Measurements from ENCODE around the gene LEF1. TPM values are rescaled to one million over a fixed set of nuclear protein-coding genes. Genes with fewer than 3 reads are reported as not detected.

Gene LEF1
- total and polyA plus RNA-seq, 2 of the 8 experiments (the other 6 are each of a cell fraction or from before 2014, with no cell fraction given), result 2.6 to 5.2 TPM

DNA sequence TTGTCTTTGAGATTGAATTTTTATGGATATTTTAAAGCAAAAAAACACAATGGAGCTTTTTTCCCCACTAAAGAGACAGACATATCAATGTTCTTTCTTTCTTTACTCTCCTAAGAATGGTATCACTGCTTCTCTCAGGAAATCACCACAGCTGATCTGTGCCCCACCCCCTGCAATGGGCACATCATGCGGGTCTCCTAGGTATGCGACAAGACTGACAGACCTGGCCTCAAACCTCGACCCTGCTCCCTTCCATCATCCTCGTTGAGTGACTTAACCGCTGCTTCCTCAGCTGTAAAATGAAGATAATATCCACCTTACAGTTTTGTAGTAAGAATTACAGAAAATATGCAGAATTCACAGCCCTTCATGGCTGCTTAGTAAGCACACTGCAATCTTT, 58.3 kb downstream of the LEF1 start:
- H2AFZ ChIP-seq (ENCODE audit: low read length), result no peak overlapping the region
- H4K8ac ChIP-seq (ENCODE audit: extremely low read depth, insufficient read depth, low read length), result no peak overlapping the region
- H3K9ac ChIP-seq (replicated peaks in 1 of 4; ENCODE audit: extremely low read depth in 1 of 4, low read depth in 3 of 4, low read length in 3 of 4), result no peak overlapping the region
- FAIRE-seq (no peak), DNase-seq (ENCODE audit: low read depth in 1 of 2, low spot score in 2 of 2) (no peak)
- H3K36me3 ChIP-seq (ENCODE audit: control insufficient read depth in 2 of 4, insufficient read depth in 4 of 4, low read length in 3 of 4), result no peaks in the 10 kb centered on the region
- H3K4me1 ChIP-seq (replicated peaks in 1 of 4; ENCODE audit: control insufficient read depth in 3 of 4, insufficient read depth in 4 of 4, low read length in 3 of 4), result peaks cover 0 to 12% (median 8%) of the 10 kb centered on the region in 4 experiments; a peak in 5 of 7 replicates
- H2BK15ac ChIP-seq (ENCODE audit: low read length), result no peak overlapping the region
- no peak overlapping the region for H2BK20ac ChIP-seq (ENCODE audit: low read length)
- H3K14ac ChIP-seq (ENCODE audit: insufficient read length), result no peak overlapping the region
- CTCF ChIA-PET (ENCODE audit: partially characterized antibody), result interaction anchor here (0.8 to 1.7 kb wide), 3 partner anchors 10 to 382 kb away, joined by 3 read pairs; no protein-coding TSS in a partner anchor
- no peak overlapping the region for H3K23ac ChIP-seq (ENCODE audit: insufficient read length)
- no peak overlapping the region for H2BK5ac ChIP-seq (ENCODE audit: low read depth, low read length)
- no peaks in the 10 kb centered on the region for H3K79me1 ChIP-seq (ENCODE audit: low read depth, low read length)
- no peaks in the 10 kb centered on the region for H3K23me2 ChIP-seq (ENCODE audit: low read depth, low read length)
- H3K79me2 ChIP-seq (ENCODE audit: control insufficient read depth in 1 of 2, insufficient read depth in 2 of 2, low read length in 2 of 2), result no peaks in the 10 kb centered on the region
- H4K91ac ChIP-seq (replicated peaks; ENCODE audit: insufficient read length, low read length), result no peak overlapping the region
- no peak overlapping the region for H3K56ac ChIP-seq (replicated peaks; ENCODE audit: insufficient read length, low read depth, low read length)
- no peaks in the 10 kb centered on the region for H3K27me3 ChIP-seq (replicated peaks in 1 of 4; ENCODE audit: control insufficient read depth in 3 of 4, extremely low read depth in 1 of 4, insufficient read depth in 3 of 4, low read length in 3 of 4)
- POLR2A ChIA-PET (ENCODE audit: partially characterized antibody), result interaction anchor here (0.7 kb wide), 1 partner anchor 15 kb away, joined by 3 read pairs; no protein-coding TSS in a partner anchor
- no peak overlapping the region for H4K5ac ChIP-seq (ENCODE audit: insufficient read length, low read depth, low read length)
- no peak overlapping the region for H2AK5ac ChIP-seq (ENCODE audit: low read depth, low read length)
- H3K18ac ChIP-seq (ENCODE audit: extremely low read depth, low read length), result no peak overlapping the region
- no peaks in the 10 kb centered on the region for H4K20me1 ChIP-seq (replicated peaks in 1 of 2; ENCODE audit: control insufficient read depth in 1 of 2, insufficient read depth in 2 of 2, low read length in 2 of 2)
- H3K4ac ChIP-seq (replicated peaks; ENCODE audit: insufficient read length, low read depth, low read length), result no peak overlapping the region
- 75% methylated on average over 5 of the region's 5 CpGs; no CpG with 5 or more reads in 1 of the 2 experiments for WGBS, 2 experiments (ENCODE audit: extremely low coverage in 1 of 2, insufficient coverage in 1 of 2, insufficient read length in 1 of 2, insufficient replicate concordance in 2 of 2, low coverage in 1 of 2, low lambda C conversion rate in 2 of 2, missing lambda C conversion rate in 1 of 2)
- H3K4me2 ChIP-seq (ENCODE audit: insufficient read depth in 1 of 2, low read depth in 2 of 2, low read length in 2 of 2), result no peak overlapping the region
- H2BK120ac ChIP-seq (replicated peaks; ENCODE audit: low read depth, low read length), result no peak overlapping the region
- no peaks in the 10 kb centered on the region for H3K9me3 ChIP-seq (ENCODE audit: insufficient read depth in 2 of 2, low read depth in 1 of 2, low read length in 1 of 2)
- H3K4me3 ChIP-seq (ENCODE audit: extremely low read depth in 1 of 4, insufficient read depth in 2 of 4, low read depth in 3 of 4, low read length in 4 of 4), result no peak overlapping the region
- H3K27ac ChIP-seq (ENCODE audit: low read depth, low read length), result no peak overlapping the region
- no peak overlapping the region for H2BK12ac ChIP-seq (ENCODE audit: low read depth, low read length)
- no peak for TF ChIP-seq KDM5A (IDR thresholded peaks at IDR 0.05; ENCODE audit: low read length)
- TF ChIP-seq SP2 (IDR thresholded peaks at IDR 0.05; ENCODE audit: low read length), result no peak
- no peak for TF ChIP-seq TAF1 (IDR thresholded peaks at IDR 0.05; ENCODE audit: low read depth, low read length)
- TF ChIP-seq RBBP5 (IDR thresholded peaks at IDR 0.05; ENCODE audit: borderline replicate concordance, low read depth, low read length), result no peak
- TF ChIP-seq GABPA (IDR thresholded peaks at IDR 0.05; ENCODE audit: borderline replicate concordance, insufficient read depth, low read length), result no peak
- TF ChIP-seq, protein P1, sequence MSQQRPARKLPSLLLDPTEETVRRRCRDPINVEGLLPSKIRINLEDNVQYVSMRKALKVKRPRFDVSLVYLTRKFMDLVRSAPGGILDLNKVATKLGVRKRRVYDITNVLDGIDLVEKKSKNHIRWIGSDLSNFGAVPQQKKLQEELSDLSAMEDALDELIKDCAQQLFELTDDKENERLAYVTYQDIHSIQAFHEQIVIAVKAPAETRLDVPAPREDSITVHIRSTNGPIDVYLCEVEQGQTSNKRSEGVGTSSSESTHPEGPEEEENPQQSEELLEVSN (IDR thresholded peaks at IDR 0.05), result no peak
- no peak for TF ChIP-seq USF2 (IDR thresholded peaks at IDR 0.05; ENCODE audit: low read length)
- TF ChIP-seq SIRT6 (IDR thresholded peaks at IDR 0.05; ENCODE audit: low read length), result no peak
- no peak for TF ChIP-seq ASH2L (IDR thresholded peaks at IDR 0.05; ENCODE audit: low read length)
- TF ChIP-seq, protein P2, sequence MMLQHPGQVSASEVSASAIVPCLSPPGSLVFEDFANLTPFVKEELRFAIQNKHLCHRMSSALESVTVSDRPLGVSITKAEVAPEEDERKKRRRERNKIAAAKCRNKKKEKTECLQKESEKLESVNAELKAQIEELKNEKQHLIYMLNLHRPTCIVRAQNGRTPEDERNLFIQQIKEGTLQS (IDR thresholded peaks at IDR 0.05; ENCODE audit: insufficient read depth, low read depth, low read length), result no peak
- no peak for TF ChIP-seq HDAC2 (IDR thresholded peaks at IDR 0.05; ENCODE audit: borderline replicate concordance in 1 of 2, low read depth in 2 of 2, low read length in 2 of 2)
- no peak for TF ChIP-seq BACH1 (IDR thresholded peaks at IDR 0.05; ENCODE audit: low read length)

Measured in H1 (cell line).